Adrenal gland (tissue), 5 donors: ENCODE measurements around the gene RBKS.

Source experiments
- CTCF ChIP-seq, 6 experiments: fragments of 450-650 bp in 4 of 6; fragments of 200-600 bp in 2 of 6; sonication (generic) in 1 of 6; IDR thresholded peaks; 1 replicate in 5 of 6; 2 replicates in 1 of 6; pipeline versions ENCODE4 v1.5.1 to v1.8.0; 2016 to 2021; ENCODE audit warnings: antibody characterized with exemption in 6 of 6, mild to moderate bottlenecking in 2 of 6, moderate library complexity in 1 of 6
- POLR2A ChIP-seq, 2 donors: fragments of 450-650 bp; IDR thresholded peaks; one replicate each; pipeline ENCODE4 v1.6.1; 2017; ENCODE audit warnings: antibody characterized with exemption in 2 of 2, mild to moderate bottlenecking in 2 of 2, moderate library complexity in 1 of 2
- donor health status: DM: no; HTN: no; CAD: no.

- TF ChIP-seq CTCF (IDR thresholded peaks at IDR 0.05) (no peak), POLR2A (IDR thresholded peaks at IDR 0.05) (no peak)
Observed at GRCh38 chr2:27796791-27797765, 93.1 kb downstream of the RBKS start.
